ENCODE measurements around the gene PLCG2.

DNA sequence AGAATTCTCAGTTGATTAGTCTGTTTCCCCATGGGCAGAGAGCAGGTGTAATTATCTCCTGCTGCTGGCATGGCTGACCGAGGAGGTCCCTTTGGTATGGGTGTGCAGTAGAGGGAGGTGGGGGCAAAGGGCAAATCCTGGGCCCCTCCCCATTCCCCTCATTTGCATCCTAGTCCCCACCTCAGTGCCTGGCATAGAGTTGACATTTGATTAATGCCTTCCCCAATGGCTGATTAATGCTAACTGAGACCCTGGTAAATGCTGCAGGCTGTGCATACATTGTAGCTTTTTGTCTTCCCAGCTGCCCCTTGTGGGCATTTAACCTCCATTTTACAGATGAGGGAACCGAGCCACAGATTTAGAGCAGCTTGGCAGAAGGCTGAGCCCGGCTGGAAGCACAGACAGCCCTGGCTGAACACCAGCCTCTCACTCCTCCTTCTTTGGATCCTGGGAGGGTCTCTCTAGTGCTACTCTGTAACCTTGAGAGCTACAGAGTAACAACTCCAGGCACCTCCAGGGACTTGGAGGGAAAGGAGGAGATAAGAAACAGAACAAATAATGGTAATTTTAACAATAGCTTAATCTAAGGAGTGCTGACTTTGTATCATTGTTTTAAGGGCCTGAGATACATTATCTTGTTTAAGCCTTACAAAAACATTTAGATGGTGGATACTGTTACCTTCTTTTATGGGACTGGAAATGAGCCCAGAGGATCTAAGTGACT is 5.1 kb downstream of the PLCG2 start:
- TF ChIP-seq, protein P1, sequence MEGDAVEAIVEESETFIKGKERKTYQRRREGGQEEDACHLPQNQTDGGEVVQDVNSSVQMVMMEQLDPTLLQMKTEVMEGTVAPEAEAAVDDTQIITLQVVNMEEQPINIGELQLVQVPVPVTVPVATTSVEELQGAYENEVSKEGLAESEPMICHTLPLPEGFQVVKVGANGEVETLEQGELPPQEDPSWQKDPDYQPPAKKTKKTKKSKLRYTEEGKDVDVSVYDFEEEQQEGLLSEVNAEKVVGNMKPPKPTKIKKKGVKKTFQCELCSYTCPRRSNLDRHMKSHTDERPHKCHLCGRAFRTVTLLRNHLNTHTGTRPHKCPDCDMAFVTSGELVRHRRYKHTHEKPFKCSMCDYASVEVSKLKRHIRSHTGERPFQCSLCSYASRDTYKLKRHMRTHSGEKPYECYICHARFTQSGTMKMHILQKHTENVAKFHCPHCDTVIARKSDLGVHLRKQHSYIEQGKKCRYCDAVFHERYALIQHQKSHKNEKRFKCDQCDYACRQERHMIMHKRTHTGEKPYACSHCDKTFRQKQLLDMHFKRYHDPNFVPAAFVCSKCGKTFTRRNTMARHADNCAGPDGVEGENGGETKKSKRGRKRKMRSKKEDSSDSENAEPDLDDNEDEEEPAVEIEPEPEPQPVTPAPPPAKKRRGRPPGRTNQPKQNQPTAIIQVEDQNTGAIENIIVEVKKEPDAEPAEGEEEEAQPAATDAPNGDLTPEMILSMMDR (IDR thresholded peaks at IDR 0.05; ENCODE audit: insufficient read depth, low read length, poor library complexity, severe bottlenecking): no peak
- TF ChIP-seq EZH2phosphoT487 (conservative IDR thresholded peaks at IDR 0.05; ENCODE audit: low read length): no peak
